ENCODE results near the gene KIF15. TPM values are rescaled to one million over a fixed set of nuclear protein-coding genes. Genes with fewer than 3 reads are reported as not detected.
"Not testable (repeated sequence)": the region's sequence is repeated elsewhere in the genome, so short reads cannot be mapped to it uniquely, and the experiment has no call there.

The KIF15 gene
- total RNA-seq, 4 donors from 2014 or later, result 0.85 to 32.2 (median 2.6) TPM

DNA sequence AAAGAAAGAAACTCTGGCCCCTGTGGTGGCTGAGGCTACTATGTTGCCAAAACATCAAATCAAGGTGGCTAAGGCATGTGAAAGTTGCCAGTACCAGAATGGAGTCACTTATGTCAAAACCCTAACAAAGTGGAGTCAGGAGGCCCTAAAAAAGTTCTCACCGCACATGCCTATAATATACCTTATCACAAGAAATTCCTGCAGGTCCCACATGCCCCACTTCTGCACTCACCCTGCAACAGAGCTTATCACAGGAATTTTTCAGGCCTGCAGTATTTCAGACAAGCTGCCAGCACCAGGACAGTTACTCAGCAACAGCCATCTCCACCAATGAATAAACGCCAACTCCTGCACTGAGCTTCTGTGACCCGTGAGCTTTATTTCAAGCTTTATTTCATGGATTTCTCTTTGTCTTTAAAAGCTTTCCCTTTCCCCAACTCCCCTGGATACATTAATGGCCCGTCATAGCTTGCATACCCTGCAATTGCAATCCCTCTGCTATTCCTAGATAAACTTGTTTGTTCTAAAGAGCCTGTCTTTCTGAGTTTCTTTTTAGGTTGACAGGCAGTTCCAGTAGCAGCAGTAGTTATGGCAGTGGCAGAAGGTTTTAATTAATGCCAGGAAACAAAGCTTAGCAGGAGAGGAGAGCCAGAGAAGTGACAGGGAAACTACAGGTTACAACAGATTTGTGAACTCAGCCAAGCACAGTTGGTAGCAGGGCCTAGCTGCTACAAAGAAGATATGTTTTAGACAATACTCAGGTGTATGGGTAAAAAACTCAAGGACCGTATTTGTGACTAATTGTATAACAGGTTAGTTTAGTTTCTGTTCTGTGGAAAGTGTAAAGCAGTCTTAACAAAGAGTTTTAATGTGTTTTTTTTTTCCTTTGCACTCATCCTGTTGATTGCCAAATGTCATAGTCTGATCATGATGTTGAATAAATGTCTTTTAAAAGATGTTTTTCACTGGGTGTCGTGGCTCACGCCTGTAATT is 84.2 kb downstream of the KIF15 start:
- no peaks in the 10 kb centered on the region for H3K4me1 ChIP-seq
- TF ChIP-seq POLR2A (IDR thresholded peaks at IDR 0.05), result no peak
- TF ChIP-seq, protein P1, sequence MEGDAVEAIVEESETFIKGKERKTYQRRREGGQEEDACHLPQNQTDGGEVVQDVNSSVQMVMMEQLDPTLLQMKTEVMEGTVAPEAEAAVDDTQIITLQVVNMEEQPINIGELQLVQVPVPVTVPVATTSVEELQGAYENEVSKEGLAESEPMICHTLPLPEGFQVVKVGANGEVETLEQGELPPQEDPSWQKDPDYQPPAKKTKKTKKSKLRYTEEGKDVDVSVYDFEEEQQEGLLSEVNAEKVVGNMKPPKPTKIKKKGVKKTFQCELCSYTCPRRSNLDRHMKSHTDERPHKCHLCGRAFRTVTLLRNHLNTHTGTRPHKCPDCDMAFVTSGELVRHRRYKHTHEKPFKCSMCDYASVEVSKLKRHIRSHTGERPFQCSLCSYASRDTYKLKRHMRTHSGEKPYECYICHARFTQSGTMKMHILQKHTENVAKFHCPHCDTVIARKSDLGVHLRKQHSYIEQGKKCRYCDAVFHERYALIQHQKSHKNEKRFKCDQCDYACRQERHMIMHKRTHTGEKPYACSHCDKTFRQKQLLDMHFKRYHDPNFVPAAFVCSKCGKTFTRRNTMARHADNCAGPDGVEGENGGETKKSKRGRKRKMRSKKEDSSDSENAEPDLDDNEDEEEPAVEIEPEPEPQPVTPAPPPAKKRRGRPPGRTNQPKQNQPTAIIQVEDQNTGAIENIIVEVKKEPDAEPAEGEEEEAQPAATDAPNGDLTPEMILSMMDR (IDR thresholded peaks at IDR 0.05), result no peak
- no peaks in the 10 kb centered on the region for H3K9me3 ChIP-seq
- H3K27me3 ChIP-seq, result no peaks in the 10 kb centered on the region
- H3K4me3 ChIP-seq, result no peak overlapping the region
- no peak for DNase-seq
- peaks cover 0 to 5% (median 0%) of the 10 kb centered on the region in 3 donors for H3K36me3 ChIP-seq
- H3K27ac ChIP-seq, result no peak overlapping the region

DNA sequence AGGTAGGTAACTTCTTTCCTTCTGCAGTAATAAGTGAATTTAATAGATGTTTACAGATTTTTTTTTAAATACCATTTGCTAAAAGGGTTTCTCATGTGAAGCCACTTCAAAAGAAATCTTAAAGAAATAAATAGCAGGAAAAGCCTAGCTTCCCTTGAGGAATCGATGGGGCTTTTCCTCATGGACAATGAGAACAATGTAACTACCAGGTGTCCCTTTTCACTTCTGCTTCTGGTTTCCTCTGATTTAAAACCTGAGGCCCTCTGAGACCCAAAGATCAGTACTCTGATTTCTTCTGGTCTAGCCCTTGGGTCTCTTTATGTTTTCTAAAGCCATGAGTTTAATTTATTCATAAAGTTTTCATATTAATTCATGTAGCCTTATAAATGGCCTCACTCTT is 87.0 kb downstream of the KIF15 start:
- TF ChIP-seq, protein P1 (IDR thresholded peaks at IDR 0.05), result no peak
- TF ChIP-seq POLR2A (IDR thresholded peaks at IDR 0.05), result no peak
- H3K36me3 ChIP-seq, result peaks cover 0 to 5% (median 0%) of the 10 kb centered on the region in 3 donors
- H3K4me1 ChIP-seq, result no peaks in the 10 kb centered on the region
- no peaks in the 10 kb centered on the region for H3K9me3 ChIP-seq
- no peak overlapping the region for H3K27ac ChIP-seq
- no peaks in the 10 kb centered on the region for H3K27me3 ChIP-seq
- no peak for DNase-seq
- no peak overlapping the region for H3K4me3 ChIP-seq

- H3K4me3 ChIP-seq, H3K9me3 ChIP-seq, H3K36me3 ChIP-seq, DNase-seq, H3K4me1 ChIP-seq, H3K27me3 ChIP-seq, H3K27ac ChIP-seq: not testable (repeated sequence)
These were observed 95.1 kb downstream of the KIF15 start for GRCh38 chr3:44856663-44857062.

DNA sequence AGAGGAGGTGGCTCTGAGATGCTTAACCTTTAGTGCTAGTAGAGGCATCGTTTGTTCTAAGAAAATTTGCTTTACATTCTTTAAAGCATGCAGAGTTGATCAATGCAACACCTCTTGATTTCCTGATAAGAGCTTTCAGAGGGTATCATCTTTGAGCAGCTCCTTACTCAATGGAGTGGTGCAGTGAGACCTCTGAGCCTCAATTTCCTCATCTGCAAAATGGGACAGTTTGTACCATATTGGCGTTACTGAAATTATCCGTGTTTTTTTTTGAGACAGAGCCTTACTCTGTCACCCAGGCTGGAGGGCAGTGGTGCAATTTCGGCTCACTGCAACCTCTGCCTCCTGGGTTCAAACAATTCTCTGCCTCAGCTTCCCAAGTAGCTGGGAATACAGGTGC is 98.5 kb downstream of the KIF15 start:
- Histone ChIP-seq H3K4me1 (peaks cover 0 to 7% (median 0%) of the 10 kb centered on the region in 4 donors), H3K9me3 (no peaks in the 10 kb centered on the region), H3K36me3 (no peaks in the 10 kb centered on the region), H3K27me3 (no peaks in the 10 kb centered on the region), H3K27ac (no peak overlapping the region), H3K4me3 (no peak overlapping the region)
- no peak for DNase-seq
- TF ChIP-seq, protein P1 (IDR thresholded peaks at IDR 0.05), result no peak
- no peak for TF ChIP-seq POLR2A (IDR thresholded peaks at IDR 0.05)

DNA sequence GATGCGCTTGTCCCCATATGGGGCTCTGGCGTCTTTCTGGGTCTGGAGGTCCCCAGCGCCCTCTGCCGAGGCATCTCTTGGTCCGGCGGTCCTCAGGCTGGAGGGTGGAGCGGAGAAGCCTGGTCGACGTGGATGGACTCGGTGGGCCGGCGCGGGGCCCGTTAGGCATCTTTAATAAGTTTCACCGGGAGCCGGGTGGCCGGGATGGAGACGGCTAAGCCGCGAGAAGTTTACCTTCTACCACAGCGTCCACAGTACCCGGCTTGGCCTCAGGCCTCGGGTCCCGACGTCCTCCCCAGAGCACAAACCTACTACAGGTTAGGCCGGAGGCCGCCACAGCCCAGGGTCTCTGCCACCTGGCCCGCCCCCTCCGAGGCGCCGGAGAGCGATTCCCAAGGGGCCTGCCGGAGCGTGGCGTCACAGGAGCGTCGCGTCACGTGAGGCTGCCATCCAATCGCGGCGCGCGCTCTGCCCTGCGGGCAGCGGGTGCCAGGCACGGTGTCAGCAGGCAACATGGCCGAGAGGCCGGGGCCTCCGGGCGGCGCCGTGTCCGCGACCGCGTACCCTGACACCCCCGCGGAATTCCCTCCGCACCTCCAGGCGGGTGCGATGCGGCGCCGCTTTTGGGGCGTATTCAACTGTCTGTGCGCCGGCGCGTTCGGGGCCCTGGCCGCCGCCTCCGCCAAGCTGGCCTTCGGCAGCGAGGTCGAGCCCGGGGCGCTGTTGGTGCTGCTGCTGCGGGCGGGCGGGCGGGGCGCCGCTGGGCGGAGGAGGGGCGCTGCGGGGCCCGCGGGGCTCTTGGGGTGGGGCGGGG is 100.0 kb downstream of the KIF15 start, which contains the start of gene TMEM42:
Gene TMEM42, plus strand, starts transcription at position 501 of the 814 bp plus-strand sequence. Its CDS starts 13 bp downstream, at position 514.
- peak within 1 kb of the TSS; percentile 76 to 85 (median 80) for H3K4me3 ChIP-seq
- no peaks in the 10 kb centered on the region for H3K9me3 ChIP-seq
- no peaks in the 10 kb centered on the region for H3K27me3 ChIP-seq
- TF ChIP-seq, protein P1 (IDR thresholded peaks at IDR 0.05), result no peak
- peak; percentile 66 to 69 for TF ChIP-seq POLR2A (IDR thresholded peaks at IDR 0.05)
- peak within 1 kb of the TSS; percentile 89 to 92 (median 90) for H3K27ac ChIP-seq
- peak; percentile 88 to 95 (median 93) for DNase-seq
- no peaks in the 10 kb centered on the region for H3K36me3 ChIP-seq
- H3K4me1 ChIP-seq, result peaks cover 0 to 7% (median 0%) of the 10 kb centered on the region in 4 donors
